Gastroesophageal sphincter (tissue), 4 donors: ENCODE results near the gene COQ3. TPM values are rescaled to one million over a fixed set of nuclear protein-coding genes. Genes with fewer than 3 reads are reported as not detected.
A peak's percentile ranks its signal among the peaks of the same experiment; 100 is the strongest.

Experiments
- ATAC-seq: fragments of 150-250 bp; one replicate; pipeline ENCODE4 v1.9.1; 2016; ENCODE audit warnings: mild to moderate bottlenecking, moderate library complexity
- H3K27ac ChIP-seq, 4 donors: fragments of 200-600 bp; sonication (generic) in 3 of 4; 1 replicate in 3 of 4; 2 replicates in 1 of 4; pipeline ENCODE4 v1.5.1; 2016 to 2019
- H3K27me3 ChIP-seq: fragments of 200-600 bp; sonication (generic); one replicate; pipeline ENCODE4 v1.5.1; 2019
- H3K36me3 ChIP-seq, 2 donors: fragments of 200-600 bp; sonication (generic); one replicate each; pipeline ENCODE4 v1.5.1; 2019; ENCODE audit warnings: control low read depth in 1 of 2
- H3K4me1 ChIP-seq, 3 donors: fragments of 200-600 bp; sonication (generic); 1 replicate in 2 of 3; 2 replicates in 1 of 3; pipeline ENCODE4 v1.5.1; 2016 to 2019; ENCODE audit warnings: control low read depth in 2 of 3
- H3K4me3 ChIP-seq, 2 donors: fragments of 200-600 bp; sonication (generic); one replicate each; pipeline ENCODE4 v1.5.1; 2019; ENCODE audit warnings: mild to moderate bottlenecking in 1 of 2, moderate library complexity in 1 of 2
- H3K9me3 ChIP-seq, 3 donors: fragments of 200-600 bp; sonication (generic); one replicate each; pipeline ENCODE4 v1.5.1; 2017 to 2019; ENCODE audit warnings: control low read depth in 2 of 3
- EP300 ChIP-seq: sonication (generic); formaldehyde crosslinking; IDR thresholded peaks from one replicate; pipeline ENCODE4 v1.6.1; 2017; ENCODE audit warnings: antibody characterized with exemption, mild to moderate bottlenecking
- POLR2A ChIP-seq, 2 donors: fragments of 450-650 bp; IDR thresholded peaks; one replicate each; pipeline ENCODE4 v1.6.1; 2017; ENCODE audit warnings: antibody characterized with exemption in 2 of 2, mild to moderate bottlenecking in 2 of 2, moderate library complexity in 1 of 2
- POLR2AphosphoS5 ChIP-seq: sonication (generic); formaldehyde crosslinking; IDR thresholded peaks from one replicate; pipeline ENCODE4 v1.6.1; 2017; ENCODE audit warnings: antibody characterized with exemption
- WGBS, 2 donors: methylation state at CpG; one replicate each; pipeline ENCODE4 v1.1.5; 2018; ENCODE audit warnings: low coverage in 1 of 2; 5-methylcytosine and 5-hydroxymethylcytosine counted together
- total RNA-seq, 4 donors: library from RNA; depleted of rRNA; stranded (reverse); fragments of >200 nt; gene quantifications; one replicate each; pipeline ENCODE4 v1.1.0, GENCODE V29; 2016
- TF ChIP-seq, protein P1 (sequence below), 4 experiments: fragments of 200-600 bp in 2 of 4; fragments of 450-650 bp in 2 of 4; sonication (generic) in 1 of 4; IDR thresholded peaks; one replicate each; pipeline ENCODE4 v1.5.1; 2017 to 2019; ENCODE audit warnings: antibody characterized with exemption in 4 of 4, mild to moderate bottlenecking in 2 of 4, moderate library complexity in 2 of 4

The COQ3 gene
- total RNA-seq, 4 donors from 2014 or later = 3.2 to 13.4 (median 7.8) TPM

DNA sequence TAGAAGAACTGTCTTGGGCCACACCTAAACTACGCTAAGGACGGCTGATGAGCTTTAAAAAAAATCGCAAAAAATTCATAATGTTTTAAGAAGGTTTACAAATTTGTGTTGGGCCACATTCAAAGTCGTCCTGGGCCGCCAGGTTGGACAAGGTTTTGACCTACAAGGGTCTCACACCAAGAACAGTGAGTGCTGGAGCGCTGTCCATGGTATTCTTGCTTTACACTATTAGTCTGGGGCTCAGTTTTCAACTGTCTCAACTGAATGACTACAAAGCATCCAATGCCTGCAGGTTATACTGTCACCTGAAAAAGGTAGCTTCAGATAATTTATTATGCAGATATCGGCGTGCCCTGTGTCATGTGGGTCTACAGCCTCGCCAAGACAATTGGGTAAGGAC, 40.9 kb downstream of the COQ3 start:
- no peaks in the 10 kb centered on the region for H3K9me3 ChIP-seq
- 79 to 82% methylated on average over 9 of the region's 9 CpGs for WGBS, 2 donors
- H3K4me3 ChIP-seq = no peak overlapping the region
- H3K27ac ChIP-seq = no peak overlapping the region
- ATAC-seq = no peak
- TF ChIP-seq, protein P1, sequence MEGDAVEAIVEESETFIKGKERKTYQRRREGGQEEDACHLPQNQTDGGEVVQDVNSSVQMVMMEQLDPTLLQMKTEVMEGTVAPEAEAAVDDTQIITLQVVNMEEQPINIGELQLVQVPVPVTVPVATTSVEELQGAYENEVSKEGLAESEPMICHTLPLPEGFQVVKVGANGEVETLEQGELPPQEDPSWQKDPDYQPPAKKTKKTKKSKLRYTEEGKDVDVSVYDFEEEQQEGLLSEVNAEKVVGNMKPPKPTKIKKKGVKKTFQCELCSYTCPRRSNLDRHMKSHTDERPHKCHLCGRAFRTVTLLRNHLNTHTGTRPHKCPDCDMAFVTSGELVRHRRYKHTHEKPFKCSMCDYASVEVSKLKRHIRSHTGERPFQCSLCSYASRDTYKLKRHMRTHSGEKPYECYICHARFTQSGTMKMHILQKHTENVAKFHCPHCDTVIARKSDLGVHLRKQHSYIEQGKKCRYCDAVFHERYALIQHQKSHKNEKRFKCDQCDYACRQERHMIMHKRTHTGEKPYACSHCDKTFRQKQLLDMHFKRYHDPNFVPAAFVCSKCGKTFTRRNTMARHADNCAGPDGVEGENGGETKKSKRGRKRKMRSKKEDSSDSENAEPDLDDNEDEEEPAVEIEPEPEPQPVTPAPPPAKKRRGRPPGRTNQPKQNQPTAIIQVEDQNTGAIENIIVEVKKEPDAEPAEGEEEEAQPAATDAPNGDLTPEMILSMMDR (IDR thresholded peaks at IDR 0.05) = no peak
- TF ChIP-seq POLR2AphosphoS5 (no peak), POLR2A (IDR thresholded peaks at IDR 0.05) (no peak), EP300 (no peak)
- H3K4me1 ChIP-seq = peaks cover 0 to 26% (median 0%) of the 10 kb centered on the region in 3 donors
- no peaks in the 10 kb centered on the region for H3K36me3 ChIP-seq
- H3K27me3 ChIP-seq = peaks cover 15% of the 10 kb centered on the region

DNA sequence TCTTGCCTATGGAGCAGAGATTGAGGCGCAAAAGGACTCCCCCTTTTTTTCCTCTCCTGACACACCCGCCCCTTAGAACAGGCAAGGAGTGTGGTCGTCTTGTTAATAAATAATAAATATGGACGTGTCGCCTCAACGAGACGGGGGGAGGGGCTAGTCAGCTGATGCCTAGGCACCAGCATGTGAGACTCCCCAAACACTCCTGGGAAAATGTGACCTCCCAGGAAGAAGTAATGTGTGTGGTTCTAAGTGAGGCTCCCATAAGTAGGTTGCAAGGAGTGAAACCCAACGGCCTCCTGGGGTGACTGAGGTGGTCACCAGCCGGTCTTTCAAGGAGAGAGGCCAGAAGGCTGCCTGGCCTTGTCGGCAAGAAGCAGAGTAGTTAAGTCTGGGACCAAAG, 43.4 kb downstream of the COQ3 start:
- H3K9me3 ChIP-seq = no peaks in the 10 kb centered on the region
- peak overlapping the region in 3 of 4 donors; percentile 92 to 97 (median 96) for H3K27ac ChIP-seq
- peak overlapping the region in 1 of 2 donors; percentile 88 for H3K4me3 ChIP-seq
- H3K4me1 ChIP-seq = peaks cover 0 to 42% (median 0%) of the 10 kb centered on the region in 3 donors
- ATAC-seq = no peak
- TF ChIP-seq EP300 (no peak), POLR2A (IDR thresholded peaks at IDR 0.05) (no peak), POLR2AphosphoS5 (no peak)
- TF ChIP-seq, protein P1 (IDR thresholded peaks at IDR 0.05) = no peak
- H3K36me3 ChIP-seq = no peaks in the 10 kb centered on the region
- H3K27me3 ChIP-seq = peaks cover 15% of the 10 kb centered on the region
- WGBS, 2 donors = 24 to 29% methylated on average over 3 to 10 of the region's 10 CpGs

DNA sequence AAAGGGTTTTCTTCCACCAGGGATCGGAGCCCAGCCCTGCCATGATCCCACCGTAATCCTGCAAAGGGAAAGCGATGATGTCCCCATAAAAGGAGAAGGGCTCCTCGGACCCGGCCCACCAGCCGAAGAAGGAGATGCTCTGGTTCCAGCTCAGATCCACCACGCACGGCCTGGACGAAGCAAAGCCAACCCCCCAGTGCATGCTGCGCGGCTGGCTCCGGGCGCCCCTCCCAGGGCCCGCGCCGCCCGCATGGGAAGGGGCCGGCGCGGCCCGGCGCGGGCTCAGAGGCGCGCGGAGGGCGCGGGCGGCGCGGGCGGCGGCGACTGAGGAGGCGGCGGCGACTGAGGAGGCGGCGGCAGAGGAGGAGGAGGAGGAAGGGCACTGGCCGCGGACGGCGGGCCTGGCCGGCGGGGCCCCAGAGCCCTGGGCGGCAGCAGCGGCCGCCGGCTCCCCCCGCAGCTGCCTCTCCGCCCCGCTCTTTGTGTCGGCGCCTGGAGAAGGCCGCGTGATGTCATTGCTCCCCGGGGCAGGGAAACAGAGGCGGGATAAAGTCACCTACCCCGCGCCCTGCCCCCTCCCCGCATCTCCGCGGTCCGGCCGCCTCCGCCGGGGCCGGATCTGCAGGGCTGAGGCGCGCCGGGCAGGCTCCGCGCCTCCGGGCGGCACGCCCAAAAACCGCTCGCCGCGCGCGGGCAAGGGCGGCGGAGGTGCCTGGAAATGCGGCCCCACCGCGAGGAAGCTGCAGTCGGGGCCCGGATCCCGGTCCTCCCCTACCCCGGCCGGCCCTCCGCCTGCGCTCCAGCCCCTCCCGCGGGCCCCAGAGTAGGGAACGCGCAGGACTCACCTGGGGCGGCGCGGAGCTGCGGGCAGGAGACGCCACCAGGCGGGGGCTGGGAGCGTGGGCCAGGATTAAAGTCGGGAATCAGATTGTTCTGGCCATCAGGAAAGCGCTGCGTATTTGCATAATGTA, 44.5 kb downstream of the COQ3 start, which contains the start of gene FAXC:
Gene FAXC (minus strand): TSS at position 504 of the 971 bp plus-strand sequence. CDS start 302 bp downstream, at position 202.
- H3K27ac ChIP-seq = peak within 1 kb of the TSS; percentile 82 to 97 (median 94)
- WGBS, 2 donors = 0% methylated on average over 7 of the region's 108 CpGs; no CpG with 5 or more reads in 1 of the 2 donors
- peaks cover 0 to 51% (median 0%) of the 10 kb centered on the region in 3 donors for H3K4me1 ChIP-seq
- peaks cover 7% of the 10 kb centered on the region for H3K27me3 ChIP-seq
- no peaks in the 10 kb centered on the region for H3K36me3 ChIP-seq
- peak; percentile 80 for ATAC-seq
- TF ChIP-seq POLR2A (IDR thresholded peaks at IDR 0.05) (peak in 1 of 2 donors; percentile 43), POLR2AphosphoS5 (no peak), EP300 (no peak)
- TF ChIP-seq, protein P1 (IDR thresholded peaks at IDR 0.05) = peak; percentile 18 to 69 (median 45)
- no peaks in the 10 kb centered on the region for H3K9me3 ChIP-seq
- H3K4me3 ChIP-seq = peak within 1 kb of the TSS; percentile 88 to 93

DNA sequence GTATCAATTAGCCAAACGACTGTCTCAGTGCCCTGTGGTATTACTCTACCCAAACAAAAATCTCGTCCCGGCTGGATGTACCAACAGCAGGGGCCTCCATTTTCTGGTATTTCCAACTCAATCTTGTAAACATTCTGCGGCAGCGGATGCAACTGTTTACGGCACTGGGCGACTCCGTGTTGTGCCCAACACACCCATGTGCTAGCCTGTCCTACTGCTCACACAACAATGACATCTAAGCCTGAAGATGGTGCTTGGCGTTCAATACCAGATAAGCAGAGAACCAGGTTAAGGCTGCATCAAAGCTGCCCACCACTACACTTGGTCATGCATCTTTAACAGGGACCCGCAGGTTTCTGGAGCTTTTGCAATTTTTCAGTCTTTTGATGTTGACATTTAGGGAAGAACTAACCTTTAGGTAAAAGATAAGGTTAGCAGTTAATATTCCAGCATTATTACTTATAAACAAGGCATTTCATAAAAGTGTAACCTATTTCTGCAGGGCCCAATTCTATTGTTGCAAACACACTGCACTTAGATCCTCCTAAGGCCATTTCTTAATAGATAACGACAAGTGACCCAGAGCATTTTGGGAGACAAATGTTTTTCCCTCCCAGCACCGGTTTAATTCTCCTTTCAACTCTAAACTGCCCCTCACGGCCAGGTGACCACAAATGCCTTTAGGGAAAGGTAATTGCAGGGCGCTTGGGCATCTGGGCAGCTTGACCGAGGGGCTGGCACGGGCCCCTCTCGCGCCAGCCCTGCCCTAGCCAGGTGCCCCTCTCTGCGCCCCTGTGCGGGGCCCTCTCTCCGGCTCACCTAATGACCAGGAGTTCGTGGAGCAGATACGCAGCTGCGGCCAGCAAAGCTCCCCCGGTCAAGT, 45.5 kb downstream of the COQ3 start:
- H3K27me3 ChIP-seq = peaks cover 6% of the 10 kb centered on the region
- H3K4me1 ChIP-seq = peaks cover 0 to 57% (median 0%) of the 10 kb centered on the region in 3 donors
- peak overlapping the region; percentile 88 to 93 for H3K4me3 ChIP-seq
- 6 to 29% methylated on average over 9 of the region's 25 CpGs for WGBS, 2 donors
- H3K27ac ChIP-seq = peak overlapping the region; percentile 13 to 97 (median 94)
- no peak for ATAC-seq
- H3K9me3 ChIP-seq = no peaks in the 10 kb centered on the region
- no peaks in the 10 kb centered on the region for H3K36me3 ChIP-seq
- no peak for TF ChIP-seq EP300
- TF ChIP-seq, protein P1 (IDR thresholded peaks at IDR 0.05) = no peak
- TF ChIP-seq POLR2AphosphoS5 = no peak
- TF ChIP-seq POLR2A (IDR thresholded peaks at IDR 0.05) = no peak
